ENCODE data around the gene HSPA9.

The HSPA9 gene

GRCh38 chr5:138575194-138576015, at the start of gene HSPA9:
Gene HSPA9, minus strand, starts transcription at chr5:138575401. Its CDS starts 83 bp downstream, at chr5:138575318.
- in situ Hi-C loops (cut with MboI; ENCODE audit: low sequenced_read_pairs) = no loop called here

- in situ Hi-C loops (cut with MboI; ENCODE audit: low sequenced_read_pairs) = no loop called here
These were observed 47.9 kb upstream of the HSPA9 start for GRCh38 chr5:138623053-138623452.

GRCh38 chr5:138622051-138622450, 46.9 kb upstream of the HSPA9 start:
- in situ Hi-C loops (cut with MboI; ENCODE audit: low sequenced_read_pairs) = no loop called here

GRCh38 chr5:138620663-138621224, 45.5 kb upstream of the HSPA9 start:
- in situ Hi-C loops (cut with MboI; ENCODE audit: low sequenced_read_pairs) = no loop called here

GRCh38 chr5:138616508-138616907, 41.3 kb upstream of the HSPA9 start:
- in situ Hi-C loops (cut with MboI; ENCODE audit: low sequenced_read_pairs) = no loop called here

GRCh38 chr5:138615461-138615860, 40.3 kb upstream of the HSPA9 start:
- in situ Hi-C loops (cut with MboI; ENCODE audit: low sequenced_read_pairs) = no loop called here

GRCh38 chr5:138611678-138612218, 36.5 kb upstream of the HSPA9 start:
- in situ Hi-C loops (cut with MboI; ENCODE audit: low sequenced_read_pairs) = no loop called here

- in situ Hi-C loops (cut with MboI; ENCODE audit: low sequenced_read_pairs) = no loop called here
These were observed 35.9 kb upstream of the HSPA9 start for GRCh38 chr5:138610918-138611677.

- in situ Hi-C loops (cut with MboI; ENCODE audit: low sequenced_read_pairs) = no loop called here
These were observed 35.3 kb upstream of the HSPA9 start for GRCh38 chr5:138610415-138610917.

- in situ Hi-C loops (cut with MboI; ENCODE audit: low sequenced_read_pairs) = no loop called here
These were observed 31.3 kb upstream of the HSPA9 start for GRCh38 chr5:138606378-138607064.

- in situ Hi-C loops (cut with MboI; ENCODE audit: low sequenced_read_pairs) = no loop called here
These were observed 30.2 kb upstream of the HSPA9 start for GRCh38 chr5:138605254-138605972.

GRCh38 chr5:138604176-138604785, 29.1 kb upstream of the HSPA9 start:
- in situ Hi-C loops (cut with MboI; ENCODE audit: low sequenced_read_pairs) = no loop called here

GRCh38 chr5:138603249-138603920, 28.2 kb upstream of the HSPA9 start:
- in situ Hi-C loops (cut with MboI; ENCODE audit: low sequenced_read_pairs) = no loop called here

- in situ Hi-C loops (cut with MboI; ENCODE audit: low sequenced_read_pairs) = no loop called here
These were observed 27.3 kb upstream of the HSPA9 start for GRCh38 chr5:138602371-138603000.

GRCh38 chr5:138601444-138601843, 26.2 kb upstream of the HSPA9 start:
- in situ Hi-C loops (cut with MboI; ENCODE audit: low sequenced_read_pairs) = no loop called here

- in situ Hi-C loops (cut with MboI; ENCODE audit: low sequenced_read_pairs) = no loop called here
These were observed 25.2 kb upstream of the HSPA9 start for GRCh38 chr5:138600446-138600845.

GRCh38 chr5:138597661-138598400, 22.6 kb upstream of the HSPA9 start:
- in situ Hi-C loops (cut with MboI; ENCODE audit: low sequenced_read_pairs) = no loop called here
